ENCODE measurements around the gene SLC12A2.

DNA sequence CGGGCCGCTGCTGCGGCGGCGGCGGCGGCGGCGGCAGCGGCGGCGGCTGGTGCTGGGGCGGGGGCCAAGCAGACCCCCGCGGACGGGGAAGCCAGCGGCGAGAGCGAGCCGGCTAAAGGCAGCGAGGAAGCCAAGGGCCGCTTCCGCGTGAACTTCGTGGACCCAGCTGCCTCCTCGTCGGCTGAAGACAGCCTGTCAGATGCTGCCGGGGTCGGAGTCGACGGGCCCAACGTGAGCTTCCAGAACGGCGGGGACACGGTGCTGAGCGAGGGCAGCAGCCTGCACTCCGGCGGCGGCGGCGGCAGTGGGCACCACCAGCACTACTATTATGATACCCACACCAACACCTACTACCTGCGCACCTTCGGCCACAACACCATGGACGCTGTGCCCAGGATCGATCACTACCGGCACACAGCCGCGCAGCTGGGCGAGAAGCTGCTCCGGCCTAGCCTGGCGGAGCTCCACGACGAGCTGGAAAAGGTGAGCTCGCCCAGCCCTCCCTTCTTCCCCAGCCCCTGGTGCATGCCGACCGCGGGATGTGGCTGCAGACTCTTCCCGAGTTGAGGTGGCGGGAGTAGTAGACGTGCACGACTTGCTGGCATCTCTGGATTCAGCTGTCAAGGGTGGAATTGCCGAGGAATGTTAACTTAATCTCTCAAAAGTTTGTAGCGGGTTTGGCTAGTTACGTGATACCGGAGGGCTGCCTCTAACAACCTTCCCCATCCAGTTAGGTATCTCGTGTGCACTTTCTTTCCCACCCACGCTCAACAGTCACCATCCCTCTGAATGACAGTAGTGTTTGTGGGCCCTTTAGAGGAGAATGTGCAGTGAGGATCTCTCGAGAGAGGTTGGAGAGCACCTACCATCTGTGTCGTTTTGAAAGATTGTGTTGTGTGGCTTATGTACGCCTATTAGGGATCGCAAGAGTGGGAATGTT lies 932 bp downstream of the SLC12A2 start:
- no peak for TF ChIP-seq CTCF (IDR thresholded peaks at IDR 0.05)
- no peak for TF ChIP-seq POLR2A (IDR thresholded peaks at IDR 0.05)
- no peak for TF ChIP-seq EP300 (IDR thresholded peaks at IDR 0.05)
